Liver (tissue), 3 donors: ENCODE results near the gene LRPAP1.

Experiments
- EGR1 ChIP-seq, 2 donors: IDR thresholded peaks; 2 replicates each; pipeline ENCODE4 v1.6.1; 2016 to 2018; ENCODE audit warnings: antibody characterized with exemption in 2 of 2, low read depth in 2 of 2
- HNF4G ChIP-seq: IDR thresholded peaks from 2 replicates; pipeline ENCODE4 v1.6.1; 2016; ENCODE audit warnings: antibody characterized with exemption
- RXRA ChIP-seq, 2 donors: IDR thresholded peaks; 2 replicates each; pipeline ENCODE4 v1.6.1; 2017 to 2018; ENCODE audit warnings: antibody characterized with exemption in 2 of 2, mild to moderate bottlenecking in 1 of 2
- TF ChIP-seq, protein P1 (sequence below): fragments of 150-350 bp; IDR thresholded peaks from 2 replicates; pipeline ENCODE4 v1.5.1; 2017; ENCODE audit warnings: improper control_type of control experiment, low read depth, low read length; ENCODE audit not compliant: missing input control
- TF ChIP-seq, protein P2 (sequence below): IDR thresholded peaks from 2 replicates; pipeline ENCODE4 v1.6.1; 2016; ENCODE audit warnings: antibody characterized with exemption
- donor health status: healthy.
- donor health status: healthy.

- TF ChIP-seq HNF4G = no peak
- TF ChIP-seq, protein P1, sequence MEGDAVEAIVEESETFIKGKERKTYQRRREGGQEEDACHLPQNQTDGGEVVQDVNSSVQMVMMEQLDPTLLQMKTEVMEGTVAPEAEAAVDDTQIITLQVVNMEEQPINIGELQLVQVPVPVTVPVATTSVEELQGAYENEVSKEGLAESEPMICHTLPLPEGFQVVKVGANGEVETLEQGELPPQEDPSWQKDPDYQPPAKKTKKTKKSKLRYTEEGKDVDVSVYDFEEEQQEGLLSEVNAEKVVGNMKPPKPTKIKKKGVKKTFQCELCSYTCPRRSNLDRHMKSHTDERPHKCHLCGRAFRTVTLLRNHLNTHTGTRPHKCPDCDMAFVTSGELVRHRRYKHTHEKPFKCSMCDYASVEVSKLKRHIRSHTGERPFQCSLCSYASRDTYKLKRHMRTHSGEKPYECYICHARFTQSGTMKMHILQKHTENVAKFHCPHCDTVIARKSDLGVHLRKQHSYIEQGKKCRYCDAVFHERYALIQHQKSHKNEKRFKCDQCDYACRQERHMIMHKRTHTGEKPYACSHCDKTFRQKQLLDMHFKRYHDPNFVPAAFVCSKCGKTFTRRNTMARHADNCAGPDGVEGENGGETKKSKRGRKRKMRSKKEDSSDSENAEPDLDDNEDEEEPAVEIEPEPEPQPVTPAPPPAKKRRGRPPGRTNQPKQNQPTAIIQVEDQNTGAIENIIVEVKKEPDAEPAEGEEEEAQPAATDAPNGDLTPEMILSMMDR = no peak
- no peak for TF ChIP-seq EGR1 (IDR thresholded peaks at IDR 0.05; ENCODE audit: low read depth in 2 of 2)
- TF ChIP-seq, protein P2, sequence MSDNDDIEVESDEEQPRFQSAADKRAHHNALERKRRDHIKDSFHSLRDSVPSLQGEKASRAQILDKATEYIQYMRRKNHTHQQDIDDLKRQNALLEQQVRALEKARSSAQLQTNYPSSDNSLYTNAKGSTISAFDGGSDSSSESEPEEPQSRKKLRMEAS = no peak
- TF ChIP-seq RXRA (IDR thresholded peaks at IDR 0.05) = no peak
These were observed 47.0 kb downstream of the LRPAP1 start for GRCh38 chr4:3485011-3485791.
